CD14-positive monocyte (primary cell): Measurements from ENCODE around the gene TRMU. TPM values are rescaled to one million over a fixed set of nuclear protein-coding genes. Genes with fewer than 3 reads are reported as not detected.

ENCODE experiments used
- DNase-seq, 3 donors: peaks; one replicate each; pipeline ENCODE4 v3.0.0-alpha.2; 2011 to 2022
- H2AFZ ChIP-seq: 2 replicates; pipeline ENCODE4 v1.6.0; 2012; ENCODE audit warnings: mild to moderate bottlenecking, low read depth, low read length, inconsistent platforms; ENCODE audit not compliant: insufficient read depth, poor library complexity, severe bottlenecking
- H3K27ac ChIP-seq, 2 donors: 1 replicate in 1 of 2; 2 replicates in 1 of 2; pipeline ENCODE4 v1.5.1; 2012 to 2013; ENCODE audit warnings: low read length in 2 of 2, control low read depth in 1 of 2, inconsistent platforms in 1 of 2, low read depth in 1 of 2, mild to moderate bottlenecking in 1 of 2
- H3K27me3 ChIP-seq, 2 donors: one replicate each; pipeline versions ENCODE4 v1.6.0 to v1.6.1; 2011 to 2013; ENCODE audit warnings: low read length in 2 of 2; ENCODE audit not compliant: control insufficient read depth in 2 of 2, insufficient read depth in 2 of 2
- H3K36me3 ChIP-seq, 2 donors: replicated peaks in 1 of 2; 1 replicate in 1 of 2; 2 replicates in 1 of 2; pipeline versions ENCODE4 v1.5.1 to v1.6.1; 2012 to 2013; ENCODE audit warnings: low read length in 2 of 2, control low read depth in 1 of 2, inconsistent platforms in 1 of 2, mild to moderate bottlenecking in 1 of 2; ENCODE audit not compliant: insufficient read depth in 2 of 2, control insufficient read depth in 1 of 2
- H3K4me1 ChIP-seq, 2 donors: 1 replicate in 1 of 2; 2 replicates in 1 of 2; pipeline versions ENCODE4 v1.5.1 to v1.6.1; 2012 to 2013; ENCODE audit warnings: low read length in 2 of 2, control low read depth in 1 of 2, inconsistent platforms in 1 of 2, mild to moderate bottlenecking in 1 of 2, moderate library complexity in 1 of 2; ENCODE audit not compliant: insufficient read depth in 2 of 2, control insufficient read depth in 1 of 2
- H3K4me2 ChIP-seq: replicated peaks from 2 replicates; pipeline ENCODE3; 2012; ENCODE audit warnings: low read length, moderate library complexity, mild to moderate bottlenecking; ENCODE audit not compliant: poor library complexity, severe bottlenecking; ENCODE audit errors: extremely low read depth
- H3K4me3 ChIP-seq, 3 experiments: fragments of 200-600 bp in 1 of 3; sonication (generic) in 1 of 3; replicated peaks in 1 of 3; 1 replicate in 2 of 3; 2 replicates in 1 of 3; pipeline ENCODE4 v1.5.1; 2011 to 2013; ENCODE audit warnings: low read length in 3 of 3, mild to moderate bottlenecking in 3 of 3, control low read depth in 2 of 3, low read depth in 2 of 3, inconsistent platforms in 1 of 3, moderate library complexity in 1 of 3
- H3K79me2 ChIP-seq: 2 replicates; pipeline ENCODE4 v1.6.0; 2012; ENCODE audit warnings: mild to moderate bottlenecking, control low read depth, inconsistent platforms, low read length, moderate library complexity; ENCODE audit not compliant: insufficient read depth
- H3K9ac ChIP-seq: 2 replicates; pipeline ENCODE4 v1.6.0; 2017; ENCODE audit warnings: low read length, mild to moderate bottlenecking; ENCODE audit not compliant: insufficient read depth, poor library complexity, severe bottlenecking
- H3K9me3 ChIP-seq, 2 donors: replicated peaks in 1 of 2; 1 replicate in 1 of 2; 2 replicates in 1 of 2; pipeline versions ENCODE4 v1.5.1 to v1.6.1; 2012 to 2013; ENCODE audit warnings: low read length in 2 of 2, control low read depth in 1 of 2; ENCODE audit not compliant: control insufficient read depth in 1 of 2, insufficient read depth in 1 of 2
- H4K20me1 ChIP-seq: 2 replicates; pipeline ENCODE4 v1.6.0; 2012; ENCODE audit warnings: mild to moderate bottlenecking, low read length, control low read depth, moderate library complexity; ENCODE audit not compliant: insufficient read depth
- H3K27ac Mint-ChIP-seq, 7 donors: one replicate each; pipeline ENCODE4 v1.8.0; 2020; ENCODE audit warnings: mild to moderate bottlenecking in 7 of 7, mixed read lengths in 7 of 7, moderate library complexity in 6 of 7, inconsistent platforms in 2 of 7
- H3K27me3 Mint-ChIP-seq, 3 donors: one replicate each; pipeline ENCODE4 v1.8.0; 2021 to 2022; ENCODE audit warnings: low read depth in 3 of 3, mild to moderate bottlenecking in 3 of 3, mixed read lengths in 3 of 3, moderate library complexity in 3 of 3, inconsistent platforms in 1 of 3
- H3K36me3 Mint-ChIP-seq, 2 donors: one replicate each; pipeline ENCODE4 v1.8.0; 2020; ENCODE audit warnings: mixed read lengths in 2 of 2, inconsistent platforms in 1 of 2, mild to moderate bottlenecking in 1 of 2
- H3K4me1 Mint-ChIP-seq: one replicate; pipeline ENCODE4 v1.8.0; 2020; ENCODE audit warnings: mild to moderate bottlenecking, mixed read lengths
- H3K4me3 Mint-ChIP-seq, 2 donors: one replicate each; pipeline ENCODE4 v1.8.0; 2020; ENCODE audit warnings: mild to moderate bottlenecking in 2 of 2, mixed read lengths in 2 of 2, moderate library complexity in 1 of 2
- H3K9me3 Mint-ChIP-seq, 7 donors: one replicate each; pipeline ENCODE4 v1.8.0; 2020 to 2022; ENCODE audit warnings: mixed read lengths in 7 of 7, mild to moderate bottlenecking in 6 of 7, moderate library complexity in 6 of 7, inconsistent platforms in 2 of 7
- WGBS: methylation state at CpG from one replicate; pipeline ENCODE4 v1.1.5; 2013; ENCODE audit warnings: missing lambda C conversion rate; ENCODE audit not compliant: insufficient coverage; 5-methylcytosine and 5-hydroxymethylcytosine counted together
- intact Hi-C, 2 donors: fragments of 100-400 bp; cut with micrococcal nuclease; formaldehyde crosslinking; loops; one replicate each; pipeline versions ENCODE4 v1.15.0 to v1.15.1; 2023
- polyA plus RNA-seq, 3 donors: library from polyadenylated mRNA; depleted of rRNA in 1 of 3; unstranded in 2 of 3; stranded (reverse) in 1 of 3; fragments of 300-500 nt in 2 of 3; fragments of >200 nt in 1 of 3; fragmentation: Illumina TruSeq in 2 of 3; gene quantifications; 1 replicate in 2 of 3; 2 replicates in 1 of 3; pipeline ENCODE4 v1.2.3, GENCODE V29; 2012 to 2021
- TF ChIP-seq, protein P1 (sequence below): fragments of 200-600 bp; IDR thresholded peaks from one replicate; pipeline ENCODE4 v1.8.0; 2022; ENCODE audit warnings: antibody characterized with exemption, mild to moderate bottlenecking

The TRMU gene
- polyA plus RNA-seq, 3 donors = 4.7 to 32.9 (median 5.6) TPM

DNA sequence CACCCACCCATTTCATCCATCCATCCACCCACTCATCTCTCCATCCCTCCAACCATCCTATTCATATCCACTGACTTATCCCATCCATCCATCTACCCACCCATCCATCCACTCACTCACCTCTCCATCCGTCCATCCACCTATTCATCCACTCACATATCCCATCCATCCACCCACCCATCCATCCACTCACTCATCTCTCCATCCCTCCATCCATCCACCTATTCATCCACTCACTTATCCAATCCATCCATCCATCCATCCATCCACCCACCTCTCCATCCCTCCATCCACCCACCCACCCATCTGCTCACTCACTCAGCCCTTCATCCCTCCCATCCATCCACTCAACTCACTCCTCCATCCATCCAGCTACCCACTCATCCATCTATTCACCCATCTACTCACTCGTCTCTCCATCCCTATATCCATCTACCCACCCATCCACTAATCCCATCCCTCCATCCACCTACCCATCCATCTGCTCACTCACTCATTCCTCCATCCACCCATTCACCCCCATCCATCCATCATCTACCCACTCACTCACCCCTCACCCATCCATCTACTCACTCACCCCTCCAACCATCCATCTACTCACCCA lies 36.2 kb downstream of the TRMU start:
- H3K4me1 ChIP-seq = no peaks in the 10 kb centered on the region
- H3K27me3 ChIP-seq = peaks cover 0 to 17% of the 10 kb centered on the region in 2 donors
- H3K27me3 Mint-ChIP-seq = peaks cover 14 to 33% (median 27%) of the 10 kb centered on the region in 3 donors
- no peak overlapping the region for H3K4me3 Mint-ChIP-seq
- no peak overlapping the region for H2AFZ ChIP-seq
- DNase-seq = no peak
- H3K79me2 ChIP-seq = no peaks in the 10 kb centered on the region
- intact Hi-C loops = no loop called here
- no peaks in the 10 kb centered on the region for H3K36me3 ChIP-seq
- H3K27ac ChIP-seq = no peak overlapping the region
- no peak overlapping the region for H3K4me2 ChIP-seq
- 98% methylated on average over 2 of the region's 2 CpGs for WGBS
- peaks cover 0 to 4% of the 10 kb centered on the region in 2 donors for H3K36me3 Mint-ChIP-seq
- peaks cover 0 to 13% of the 10 kb centered on the region in 2 donors for H3K9me3 ChIP-seq
- peaks cover 9 to 23% (median 17%) of the 10 kb centered on the region in 7 donors for H3K9me3 Mint-ChIP-seq
- no peaks in the 10 kb centered on the region for H4K20me1 ChIP-seq
- H3K4me1 Mint-ChIP-seq = peaks cover 14% of the 10 kb centered on the region
- no peak overlapping the region for H3K27ac Mint-ChIP-seq
- H3K4me3 ChIP-seq = no peak overlapping the region
- no peak overlapping the region for H3K9ac ChIP-seq
- TF ChIP-seq, protein P1, sequence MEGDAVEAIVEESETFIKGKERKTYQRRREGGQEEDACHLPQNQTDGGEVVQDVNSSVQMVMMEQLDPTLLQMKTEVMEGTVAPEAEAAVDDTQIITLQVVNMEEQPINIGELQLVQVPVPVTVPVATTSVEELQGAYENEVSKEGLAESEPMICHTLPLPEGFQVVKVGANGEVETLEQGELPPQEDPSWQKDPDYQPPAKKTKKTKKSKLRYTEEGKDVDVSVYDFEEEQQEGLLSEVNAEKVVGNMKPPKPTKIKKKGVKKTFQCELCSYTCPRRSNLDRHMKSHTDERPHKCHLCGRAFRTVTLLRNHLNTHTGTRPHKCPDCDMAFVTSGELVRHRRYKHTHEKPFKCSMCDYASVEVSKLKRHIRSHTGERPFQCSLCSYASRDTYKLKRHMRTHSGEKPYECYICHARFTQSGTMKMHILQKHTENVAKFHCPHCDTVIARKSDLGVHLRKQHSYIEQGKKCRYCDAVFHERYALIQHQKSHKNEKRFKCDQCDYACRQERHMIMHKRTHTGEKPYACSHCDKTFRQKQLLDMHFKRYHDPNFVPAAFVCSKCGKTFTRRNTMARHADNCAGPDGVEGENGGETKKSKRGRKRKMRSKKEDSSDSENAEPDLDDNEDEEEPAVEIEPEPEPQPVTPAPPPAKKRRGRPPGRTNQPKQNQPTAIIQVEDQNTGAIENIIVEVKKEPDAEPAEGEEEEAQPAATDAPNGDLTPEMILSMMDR = no peak

DNA sequence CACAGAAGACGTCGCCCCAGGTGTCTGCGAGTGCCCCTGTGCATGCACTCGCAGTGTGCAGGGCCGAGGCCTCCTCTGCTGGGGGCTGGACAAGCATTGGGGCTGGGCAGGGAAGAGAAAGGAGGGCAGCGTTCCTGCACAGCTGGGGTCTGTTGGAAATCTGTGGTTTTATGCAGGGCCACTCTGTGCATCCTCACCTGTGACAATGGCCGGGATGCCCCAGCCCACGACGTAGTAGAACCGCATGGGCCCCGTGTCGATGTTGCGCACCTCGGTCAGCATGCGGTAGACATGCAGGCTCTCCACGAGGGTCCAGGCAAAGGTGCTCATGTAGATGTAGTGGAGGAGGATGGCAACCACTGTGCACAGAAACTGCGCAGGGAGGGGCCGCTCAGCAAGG lies 37.2 kb downstream of the TRMU start:
- peaks cover 14 to 35% (median 27%) of the 10 kb centered on the region in 3 donors for H3K27me3 Mint-ChIP-seq
- intact Hi-C loops = no loop called here
- no peak overlapping the region for H3K27ac ChIP-seq
- H3K9me3 ChIP-seq = peaks cover 0 to 18% of the 10 kb centered on the region in 2 donors
- H3K27ac Mint-ChIP-seq = no peak overlapping the region
- H2AFZ ChIP-seq = no peak overlapping the region
- peaks cover 0 to 13% of the 10 kb centered on the region in 2 donors for H3K27me3 ChIP-seq
- H3K36me3 ChIP-seq = no peaks in the 10 kb centered on the region
- WGBS = 97% methylated on average over 16 of the region's 18 CpGs
- TF ChIP-seq, protein P1 = no peak
- no peak overlapping the region for H3K4me2 ChIP-seq
- no peak for DNase-seq
- no peaks in the 10 kb centered on the region for H3K4me1 ChIP-seq
- no peaks in the 10 kb centered on the region for H4K20me1 ChIP-seq
- no peak overlapping the region for H3K9ac ChIP-seq
- H3K4me1 Mint-ChIP-seq = peaks cover 14% of the 10 kb centered on the region
- H3K79me2 ChIP-seq = no peaks in the 10 kb centered on the region
- H3K4me3 ChIP-seq = no peak overlapping the region
- peaks cover 9 to 25% (median 21%) of the 10 kb centered on the region in 7 donors for H3K9me3 Mint-ChIP-seq
- H3K36me3 Mint-ChIP-seq = peaks cover 0 to 4% of the 10 kb centered on the region in 2 donors
- H3K4me3 Mint-ChIP-seq = no peak overlapping the region
